Panc1 (cell line): ENCODE measurements around the gene KLF6.

Source experiments
- CTCF ChIP-seq: fragments of 450-650 bp; IDR thresholded peaks from 2 replicates; pipeline ENCODE4 v1.5.1; 2017; ENCODE audit warnings: mild to moderate bottlenecking
- POLR2AphosphoS5 ChIP-seq: IDR thresholded peaks from 2 replicates; pipeline ENCODE4 v1.6.1; 2012; ENCODE audit warnings: mild to moderate bottlenecking, low read depth, low read length, moderate library complexity
- SIN3A ChIP-seq: IDR thresholded peaks from 2 replicates; pipeline ENCODE4 v1.6.1; 2012; ENCODE audit warnings: low read depth, mild to moderate bottlenecking, low read length, moderate library complexity, borderline replicate concordance; ENCODE audit not compliant: insufficient read depth
- TCF7L2 ChIP-seq: IDR thresholded peaks from 2 replicates; pipeline ENCODE4 v1.6.1; 2011; ENCODE audit warnings: mild to moderate bottlenecking, low read depth, low read length, inconsistent platforms
- TF ChIP-seq, protein P1 (sequence below), 2 experiments: IDR thresholded peaks; 2 replicates each; pipeline ENCODE4 v1.6.1; 2011 to 2012; ENCODE audit warnings: low read depth in 2 of 2, control low read depth in 1 of 2, low read length in 1 of 2, mild to moderate bottlenecking in 1 of 2, moderate library complexity in 1 of 2; ENCODE audit not compliant: insufficient read depth in 1 of 2

DNA sequence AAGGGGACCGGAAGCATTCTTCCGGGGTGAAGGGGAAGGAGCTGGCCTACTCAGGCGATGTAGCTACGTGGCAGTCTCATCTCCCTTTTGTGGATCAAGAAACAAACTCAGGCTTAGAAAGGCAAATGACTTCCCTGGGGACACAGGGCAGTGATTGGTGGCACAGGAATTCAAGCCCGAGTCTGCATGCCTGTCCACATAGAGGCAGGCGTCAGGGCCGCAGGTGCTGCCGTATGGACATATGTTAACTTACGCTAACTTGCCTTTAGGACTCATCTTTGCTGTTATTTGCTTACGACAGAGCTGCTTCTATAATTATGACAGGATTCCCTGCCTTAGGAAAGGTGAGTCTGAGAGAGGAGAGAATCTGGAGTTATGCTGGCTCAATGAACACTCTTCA, 42.3 kb upstream of the KLF6 start:
- no peak for TF ChIP-seq CTCF
- TF ChIP-seq SIN3A = no peak
- no peak for TF ChIP-seq POLR2AphosphoS5
- TF ChIP-seq TCF7L2 = no peak
- TF ChIP-seq, protein P1, sequence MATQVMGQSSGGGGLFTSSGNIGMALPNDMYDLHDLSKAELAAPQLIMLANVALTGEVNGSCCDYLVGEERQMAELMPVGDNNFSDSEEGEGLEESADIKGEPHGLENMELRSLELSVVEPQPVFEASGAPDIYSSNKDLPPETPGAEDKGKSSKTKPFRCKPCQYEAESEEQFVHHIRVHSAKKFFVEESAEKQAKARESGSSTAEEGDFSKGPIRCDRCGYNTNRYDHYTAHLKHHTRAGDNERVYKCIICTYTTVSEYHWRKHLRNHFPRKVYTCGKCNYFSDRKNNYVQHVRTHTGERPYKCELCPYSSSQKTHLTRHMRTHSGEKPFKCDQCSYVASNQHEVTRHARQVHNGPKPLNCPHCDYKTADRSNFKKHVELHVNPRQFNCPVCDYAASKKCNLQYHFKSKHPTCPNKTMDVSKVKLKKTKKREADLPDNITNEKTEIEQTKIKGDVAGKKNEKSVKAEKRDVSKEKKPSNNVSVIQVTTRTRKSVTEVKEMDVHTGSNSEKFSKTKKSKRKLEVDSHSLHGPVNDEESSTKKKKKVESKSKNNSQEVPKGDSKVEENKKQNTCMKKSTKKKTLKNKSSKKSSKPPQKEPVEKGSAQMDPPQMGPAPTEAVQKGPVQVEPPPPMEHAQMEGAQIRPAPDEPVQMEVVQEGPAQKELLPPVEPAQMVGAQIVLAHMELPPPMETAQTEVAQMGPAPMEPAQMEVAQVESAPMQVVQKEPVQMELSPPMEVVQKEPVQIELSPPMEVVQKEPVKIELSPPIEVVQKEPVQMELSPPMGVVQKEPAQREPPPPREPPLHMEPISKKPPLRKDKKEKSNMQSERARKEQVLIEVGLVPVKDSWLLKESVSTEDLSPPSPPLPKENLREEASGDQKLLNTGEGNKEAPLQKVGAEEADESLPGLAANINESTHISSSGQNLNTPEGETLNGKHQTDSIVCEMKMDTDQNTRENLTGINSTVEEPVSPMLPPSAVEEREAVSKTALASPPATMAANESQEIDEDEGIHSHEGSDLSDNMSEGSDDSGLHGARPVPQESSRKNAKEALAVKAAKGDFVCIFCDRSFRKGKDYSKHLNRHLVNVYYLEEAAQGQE (IDR thresholded peaks at IDR 0.05; ENCODE audit: insufficient read depth in 1 of 2, low read depth in 2 of 2, low read length in 1 of 2) = no peak
